ENCODE data around the gene KCNAB2.

- no peak for TF ChIP-seq POLR2A (IDR thresholded peaks at IDR 0.05)
- TF ChIP-seq POLR2AphosphoS5 (IDR thresholded peaks at IDR 0.05; ENCODE audit: insufficient read depth in 1 of 2, low read depth in 1 of 2): no peak
Observed at GRCh38 chr1:6118415-6118814, 72.7 kb downstream of the KCNAB2 start.
